Suppressor macrophage treated with lipopolysaccharide for 1 hour (primary cell): ENCODE results near the gene BLOC1S4.
"Not testable (repeated sequence)": the region's sequence is repeated elsewhere in the genome, so short reads cannot be mapped to it uniquely, and the experiment has no call there.

Source experiments
- DNase-seq, 3 donors: peaks; one replicate each; pipeline ENCODE4 v3.0.0-alpha.2; 2020 to 2022

The BLOC1S4 gene

GRCh38 chr4:6716018-6716911 lies at the start of gene BLOC1S4:
Gene BLOC1S4, plus strand, starts transcription at chr4:6716174. Its CDS starts 36 bp downstream, at chr4:6716210.
- peak; percentile 89 to 95 (median 93) for DNase-seq

- no peak for DNase-seq
These were observed 47.6 kb upstream of the BLOC1S4 start for GRCh38 chr4:6668391-6668790.

GRCh38 chr4:6671648-6672047 lies 44.3 kb upstream of the BLOC1S4 start:
- DNase-seq = no peak

- DNase-seq = no peak
These were observed 43.8 kb upstream of the BLOC1S4 start for GRCh38 chr4:6672131-6672530.

- DNase-seq = not testable (repeated sequence)
These were observed 43.3 kb upstream of the BLOC1S4 start for GRCh38 chr4:6672541-6673190.

GRCh38 chr4:6673191-6673659 lies 42.7 kb upstream of the BLOC1S4 start:
- not testable (repeated sequence) for DNase-seq

GRCh38 chr4:6673660-6674499 lies 42.1 kb upstream of the BLOC1S4 start:
- DNase-seq = peak; percentile 95 to 97 (median 96)

GRCh38 chr4:6674500-6675149 lies 41.3 kb upstream of the BLOC1S4 start:
- no peak for DNase-seq

GRCh38 chr4:6676722-6677558 lies 39.0 kb upstream of the BLOC1S4 start:
- DNase-seq = no peak

- DNase-seq = no peak
These were observed 35.5 kb upstream of the BLOC1S4 start for GRCh38 chr4:6680372-6681034.

GRCh38 chr4:6681191-6681590 lies 34.8 kb upstream of the BLOC1S4 start:
- DNase-seq = no peak

GRCh38 chr4:6682862-6683590 lies 32.9 kb upstream of the BLOC1S4 start:
- DNase-seq = peak in 1 of 3 donors; percentile 25

- no peak for DNase-seq
These were observed 31.3 kb upstream of the BLOC1S4 start for GRCh38 chr4:6684656-6685055.

GRCh38 chr4:6686104-6686787 lies 29.7 kb upstream of the BLOC1S4 start:
- no peak for DNase-seq

- no peak for DNase-seq
These were observed 27.8 kb upstream of the BLOC1S4 start for GRCh38 chr4:6687947-6688878.

GRCh38 chr4:6688879-6689505 lies 27.0 kb upstream of the BLOC1S4 start:
- DNase-seq = peak; percentile 64 to 69 (median 68)

GRCh38 chr4:6689506-6689960 lies 26.4 kb upstream of the BLOC1S4 start:
- DNase-seq = no peak

- DNase-seq = no peak
These were observed 23.6 kb upstream of the BLOC1S4 start for GRCh38 chr4:6692379-6692778.
